GM12873 (cell line): ENCODE data around the gene ZFP92.

Experiments
- TF ChIP-seq, protein P1 (sequence below): IDR thresholded peaks from 2 replicates; pipeline ENCODE4 v1.5.1; 2012; ENCODE audit warnings: low read depth, mild to moderate bottlenecking, moderate library complexity, low read length, control low read depth; ENCODE audit not compliant: insufficient read depth; ENCODE audit errors: missing control alignments

ZFP92 gene, protein sequence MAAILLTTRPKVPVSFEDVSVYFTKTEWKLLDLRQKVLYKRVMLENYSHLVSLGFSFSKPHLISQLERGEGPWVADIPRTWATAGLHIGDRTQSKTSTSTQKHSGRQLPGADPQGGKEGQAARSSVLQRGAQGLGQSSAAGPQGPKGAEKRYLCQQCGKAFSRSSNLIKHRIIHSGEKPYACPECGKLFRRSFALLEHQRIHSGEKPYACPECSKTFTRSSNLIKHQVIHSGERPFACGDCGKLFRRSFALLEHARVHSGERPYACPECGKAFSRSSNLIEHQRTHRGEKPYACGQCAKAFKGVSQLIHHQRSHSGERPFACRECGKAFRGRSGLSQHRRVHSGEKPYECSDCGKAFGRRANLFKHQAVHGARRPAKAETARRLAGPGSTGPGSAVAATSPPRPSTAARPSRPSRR

DNA sequence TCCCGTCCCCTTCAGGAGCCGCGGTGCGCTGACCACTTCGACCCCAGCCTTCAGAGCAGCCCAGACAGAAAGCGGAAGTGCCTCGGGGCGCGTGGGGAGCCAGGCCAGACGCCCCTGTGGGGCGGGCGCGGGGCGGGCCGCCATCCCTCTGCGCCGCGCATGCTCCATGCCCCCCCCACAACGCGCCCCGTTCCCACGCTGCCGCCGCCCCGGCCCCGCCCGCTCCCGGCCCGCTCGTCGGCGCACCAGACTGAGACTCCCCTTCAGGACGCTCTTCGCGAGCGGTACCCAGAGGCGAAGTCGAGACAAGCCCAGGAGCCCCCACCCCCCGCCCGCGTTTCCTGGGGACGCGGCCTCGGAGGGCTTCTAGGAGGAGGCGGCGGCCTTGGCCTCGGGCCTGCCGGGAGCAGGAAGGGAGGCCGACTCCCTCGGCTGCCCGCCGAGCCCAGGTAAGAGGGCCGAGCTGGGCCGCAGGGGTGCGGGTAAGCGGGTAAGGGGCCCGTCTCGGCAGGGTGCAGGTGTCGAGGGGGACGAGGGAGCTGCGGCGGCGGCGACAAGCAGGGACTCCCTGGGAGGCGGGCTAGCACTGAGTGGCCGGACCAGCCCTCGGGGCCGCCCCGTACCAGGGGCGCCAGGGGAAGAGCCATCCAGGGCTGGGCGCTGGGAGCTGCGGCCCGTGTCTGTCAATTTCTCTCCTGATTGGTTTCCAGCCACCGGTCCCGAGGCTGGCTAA, at the start of gene ZFP92:
Gene ZFP92, plus strand, starts transcription at position 218 of the 733 bp plus-strand sequence. CDS start 6,851 bp downstream, outside the sequence.
- TF ChIP-seq, protein P1, sequence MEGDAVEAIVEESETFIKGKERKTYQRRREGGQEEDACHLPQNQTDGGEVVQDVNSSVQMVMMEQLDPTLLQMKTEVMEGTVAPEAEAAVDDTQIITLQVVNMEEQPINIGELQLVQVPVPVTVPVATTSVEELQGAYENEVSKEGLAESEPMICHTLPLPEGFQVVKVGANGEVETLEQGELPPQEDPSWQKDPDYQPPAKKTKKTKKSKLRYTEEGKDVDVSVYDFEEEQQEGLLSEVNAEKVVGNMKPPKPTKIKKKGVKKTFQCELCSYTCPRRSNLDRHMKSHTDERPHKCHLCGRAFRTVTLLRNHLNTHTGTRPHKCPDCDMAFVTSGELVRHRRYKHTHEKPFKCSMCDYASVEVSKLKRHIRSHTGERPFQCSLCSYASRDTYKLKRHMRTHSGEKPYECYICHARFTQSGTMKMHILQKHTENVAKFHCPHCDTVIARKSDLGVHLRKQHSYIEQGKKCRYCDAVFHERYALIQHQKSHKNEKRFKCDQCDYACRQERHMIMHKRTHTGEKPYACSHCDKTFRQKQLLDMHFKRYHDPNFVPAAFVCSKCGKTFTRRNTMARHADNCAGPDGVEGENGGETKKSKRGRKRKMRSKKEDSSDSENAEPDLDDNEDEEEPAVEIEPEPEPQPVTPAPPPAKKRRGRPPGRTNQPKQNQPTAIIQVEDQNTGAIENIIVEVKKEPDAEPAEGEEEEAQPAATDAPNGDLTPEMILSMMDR, result no peak

DNA sequence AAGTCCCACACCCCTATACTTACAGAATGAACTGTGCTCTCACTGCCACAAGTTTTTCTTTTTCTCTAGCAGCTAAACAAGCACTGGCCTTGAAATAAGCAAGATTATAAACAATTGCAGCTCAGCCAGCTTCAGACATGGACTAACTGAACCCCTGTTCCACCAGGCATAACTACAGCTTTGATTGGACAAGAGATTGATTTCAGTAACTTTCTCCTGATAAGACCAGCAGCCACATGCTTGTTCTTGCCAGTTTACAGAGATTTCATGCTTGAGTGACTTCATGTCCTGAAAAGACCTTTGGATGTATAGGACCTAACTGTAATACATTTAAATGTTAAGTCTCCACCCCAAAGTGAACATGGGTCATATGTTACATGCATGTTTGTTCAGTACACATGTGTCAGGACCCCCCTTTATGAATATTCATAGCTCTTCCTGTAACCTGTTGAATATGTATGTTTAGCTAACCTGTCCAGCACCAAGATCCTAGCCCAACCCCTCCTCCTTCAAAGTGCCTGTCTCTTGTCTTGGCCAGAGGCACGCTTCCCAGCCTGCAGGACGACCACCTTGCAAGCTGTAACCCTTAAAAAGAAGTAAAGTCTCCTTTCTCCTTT, 49.4 kb upstream of the ZFP92 start:
- TF ChIP-seq, protein P1, result no peak

DNA sequence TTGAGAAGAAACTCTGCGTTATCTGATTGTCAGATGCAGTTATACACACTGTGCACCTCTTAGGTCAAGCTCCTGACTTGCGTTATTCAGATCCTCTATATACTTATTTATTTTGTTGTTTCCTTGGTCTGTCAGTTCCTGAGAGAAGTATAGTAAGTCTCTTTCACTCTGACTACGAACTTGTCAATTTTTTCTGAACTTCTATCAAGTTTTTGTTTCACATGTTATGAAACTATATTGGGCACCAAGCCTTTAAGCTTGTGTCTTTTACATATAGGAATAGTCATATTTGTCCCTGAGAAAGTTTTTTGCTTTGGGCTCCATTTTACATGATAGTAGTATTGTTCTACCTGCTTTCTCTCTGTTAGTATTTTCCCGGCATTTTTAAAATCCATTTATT, 45.6 kb upstream of the ZFP92 start:
- TF ChIP-seq, protein P1, result no peak

DNA sequence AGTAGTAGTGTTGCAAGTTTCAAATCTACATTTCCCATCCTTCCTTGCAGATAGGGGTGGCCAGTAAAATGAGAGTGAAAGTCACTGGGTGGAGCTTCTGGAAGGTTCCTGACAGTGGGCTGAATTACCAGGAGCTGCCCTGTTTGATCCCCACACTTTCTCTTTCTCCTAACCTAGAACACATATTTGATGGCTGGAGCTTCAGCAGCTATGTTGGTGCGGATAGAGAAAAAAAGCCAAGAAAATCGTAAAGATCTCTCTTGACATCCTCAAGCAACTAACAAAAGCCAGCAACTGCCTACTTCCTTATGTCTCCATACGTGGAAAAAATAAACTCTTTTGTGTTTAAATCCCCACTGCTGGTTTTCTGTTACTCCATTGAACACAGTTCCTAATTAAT, 45.2 kb upstream of the ZFP92 start:
- TF ChIP-seq, protein P1, result no peak

DNA sequence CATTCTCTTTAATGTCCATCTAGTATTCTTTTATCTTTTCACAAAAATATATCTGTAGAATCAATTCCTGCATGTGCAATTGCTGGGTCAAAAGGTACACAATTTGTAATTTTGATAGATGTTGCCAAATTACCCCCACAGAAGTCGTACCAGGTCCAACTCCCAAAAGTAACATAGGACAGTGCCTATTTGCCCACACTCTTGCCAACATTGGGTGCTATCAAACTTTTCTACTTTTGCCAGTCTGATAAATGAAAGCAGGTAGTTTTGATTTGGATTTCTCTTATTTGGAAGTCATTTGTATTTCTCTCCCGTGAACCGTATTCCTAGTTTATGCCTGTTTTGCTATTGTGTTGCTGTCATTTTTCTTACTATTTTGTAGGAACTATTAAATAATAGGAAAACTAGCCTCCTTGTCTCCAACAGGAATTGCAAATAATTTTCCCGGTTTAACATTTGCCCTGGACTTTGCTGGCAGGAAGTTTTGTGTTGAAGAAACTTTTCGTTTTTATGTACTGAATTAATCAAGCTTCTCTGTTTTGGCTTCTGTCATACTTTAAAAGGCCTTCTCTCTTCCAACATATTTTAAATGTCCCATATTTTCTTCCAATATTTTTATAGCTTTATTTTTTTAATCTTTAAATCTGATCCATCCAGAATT, 44.3 kb upstream of the ZFP92 start:
- TF ChIP-seq, protein P1, result no peak

DNA sequence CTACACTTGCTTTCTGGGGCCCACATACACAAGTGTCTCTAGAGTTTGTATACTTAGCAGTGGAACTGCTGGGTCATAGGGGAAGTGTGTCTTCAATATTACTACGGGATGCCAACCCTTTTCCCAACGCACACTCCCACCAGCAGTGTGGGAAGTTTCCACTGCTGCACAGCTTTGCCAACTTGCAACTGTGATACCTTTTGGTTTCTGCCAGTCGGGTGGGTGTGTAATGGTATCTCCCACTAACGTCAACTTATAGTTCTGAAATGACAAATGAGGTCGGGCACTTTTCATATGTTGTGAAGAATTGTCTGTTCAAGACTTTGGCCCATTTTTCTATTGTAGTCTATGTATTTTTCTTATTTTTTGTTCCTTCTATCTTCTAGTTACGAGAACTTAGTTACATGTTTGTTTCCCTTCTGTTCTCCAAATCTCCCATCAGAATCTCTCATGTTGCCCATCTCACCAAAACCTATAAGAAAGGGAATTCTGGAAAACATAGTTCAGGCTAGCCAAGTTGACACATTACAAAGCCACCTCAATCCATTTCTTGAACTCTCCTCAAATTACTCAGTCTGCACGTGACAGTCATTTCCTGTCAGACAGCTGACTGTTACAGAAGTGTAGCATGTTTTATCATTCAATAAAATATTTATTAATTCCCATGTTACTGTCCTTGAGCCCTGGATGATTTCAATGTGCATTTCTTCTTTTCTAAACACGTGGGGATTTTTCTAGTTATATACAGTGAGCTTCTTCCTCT, 40.8 kb upstream of the ZFP92 start:
- TF ChIP-seq, protein P1, result no peak
